Ishikawa (cell line): ENCODE results near the gene GPX7.

ENCODE experiments used
- EGR1 ChIP-seq: IDR thresholded peaks from 2 replicates; pipeline ENCODE4 v1.6.1; 2012
- EP300 ChIP-seq: IDR thresholded peaks from 2 replicates; pipeline ENCODE4 v1.6.1; 2012; ENCODE audit warnings: borderline replicate concordance
- MAX ChIP-seq: IDR thresholded peaks from 2 replicates; pipeline ENCODE4 v1.6.1; 2012
- NFIC ChIP-seq: IDR thresholded peaks from 2 replicates; pipeline ENCODE4 v1.6.1; 2012
- RAD21 ChIP-seq: IDR thresholded peaks from 2 replicates; pipeline ENCODE4 v1.6.1; 2012; ENCODE audit warnings: low read depth
- REST ChIP-seq: IDR thresholded peaks from 2 replicates; pipeline ENCODE4 v1.6.1; 2012; ENCODE audit warnings: low read depth, mild to moderate bottlenecking
- TAF1 ChIP-seq: IDR thresholded peaks from 2 replicates; pipeline ENCODE4 v1.6.1; 2012; ENCODE audit warnings: low read depth, mild to moderate bottlenecking
- TCF12 ChIP-seq: IDR thresholded peaks from 2 replicates; pipeline ENCODE4 v1.6.1; 2012; ENCODE audit warnings: low read depth
- USF1 ChIP-seq: IDR thresholded peaks from 2 replicates; pipeline ENCODE4 v1.6.1; 2012
- YY1 ChIP-seq: IDR thresholded peaks from 2 replicates; pipeline ENCODE4 v1.6.1; 2012; ENCODE audit warnings: low read depth

GRCh38 chr1:52629667-52630066 is 27.5 kb downstream of the GPX7 start:
- TF ChIP-seq NFIC = no peak
- no peak for TF ChIP-seq MAX
- TF ChIP-seq REST = no peak
- no peak for TF ChIP-seq EP300
- TF ChIP-seq USF1 = no peak
- no peak for TF ChIP-seq TCF12
- TF ChIP-seq YY1 = no peak
- TF ChIP-seq RAD21 = no peak
- no peak for TF ChIP-seq EGR1
- no peak for TF ChIP-seq TAF1
